HG03439 (cell line): Measurements from ENCODE around the gene CCDC88C.
A peak's percentile ranks its signal among the peaks of the same experiment; 100 is the strongest.
"Not testable (repeated sequence)": the region's sequence is repeated elsewhere in the genome, so short reads cannot be mapped to it uniquely, and the experiment has no call there.

ENCODE experiments used
- ATAC-seq: cut with Tn5 transposase; IDR thresholded peaks from one replicate; pipeline ENCODE4 v1.9.1; 2021; ENCODE audit warnings: mild to moderate bottlenecking, moderate library complexity; ENCODE audit not compliant: unreplicated experiment

Gene CCDC88C

GRCh38 chr14:91416744-91417119 is 888 bp downstream of the CCDC88C start:
- no peak for ATAC-seq

DNA sequence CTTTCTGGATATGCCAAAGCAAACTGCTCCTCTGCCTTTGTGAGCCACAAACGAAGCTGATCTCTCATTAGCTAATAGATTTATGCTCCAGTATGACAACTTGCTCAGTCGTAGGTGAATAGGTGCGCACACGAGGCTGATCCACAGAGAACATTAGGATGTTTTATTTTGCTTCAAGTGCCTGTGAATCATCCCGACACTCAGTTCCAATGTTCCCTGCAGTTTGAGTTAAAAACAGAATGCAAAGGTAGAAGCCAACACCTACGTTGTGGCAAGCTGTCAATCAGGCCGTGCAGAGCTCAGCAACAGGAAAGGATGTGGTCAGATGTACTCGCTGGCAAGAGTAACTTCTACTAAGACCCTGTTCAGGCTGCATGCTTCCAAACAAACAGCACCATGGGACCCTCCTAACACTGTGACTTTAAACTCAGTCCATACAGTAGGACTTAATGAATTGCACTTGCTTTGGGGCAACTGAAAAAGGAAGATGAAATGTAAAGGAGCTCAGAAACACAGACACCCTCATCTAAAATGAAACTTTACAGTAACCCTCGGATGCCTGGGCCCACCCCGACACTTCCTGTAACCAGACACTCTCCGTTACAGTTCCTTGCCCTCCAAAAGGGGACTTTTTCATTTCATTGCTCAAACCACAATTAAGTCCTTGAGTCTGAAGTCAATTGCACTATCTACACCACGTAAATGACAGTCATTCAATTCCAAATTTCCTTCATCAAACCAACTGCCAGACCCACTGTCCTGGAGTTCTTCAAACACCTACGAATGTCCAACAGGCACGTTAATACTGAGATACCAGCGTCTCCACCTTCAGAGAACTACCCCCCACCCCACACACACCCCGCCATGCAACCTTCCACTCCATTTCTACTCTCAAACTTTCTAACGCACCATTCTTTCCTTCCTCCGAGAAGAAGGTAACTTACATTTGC is 1.6 kb downstream of the CCDC88C start:
- ATAC-seq, result peak; percentile 46

GRCh38 chr14:91414475-91414833 is 3.2 kb downstream of the CCDC88C start:
- ATAC-seq, result no peak

DNA sequence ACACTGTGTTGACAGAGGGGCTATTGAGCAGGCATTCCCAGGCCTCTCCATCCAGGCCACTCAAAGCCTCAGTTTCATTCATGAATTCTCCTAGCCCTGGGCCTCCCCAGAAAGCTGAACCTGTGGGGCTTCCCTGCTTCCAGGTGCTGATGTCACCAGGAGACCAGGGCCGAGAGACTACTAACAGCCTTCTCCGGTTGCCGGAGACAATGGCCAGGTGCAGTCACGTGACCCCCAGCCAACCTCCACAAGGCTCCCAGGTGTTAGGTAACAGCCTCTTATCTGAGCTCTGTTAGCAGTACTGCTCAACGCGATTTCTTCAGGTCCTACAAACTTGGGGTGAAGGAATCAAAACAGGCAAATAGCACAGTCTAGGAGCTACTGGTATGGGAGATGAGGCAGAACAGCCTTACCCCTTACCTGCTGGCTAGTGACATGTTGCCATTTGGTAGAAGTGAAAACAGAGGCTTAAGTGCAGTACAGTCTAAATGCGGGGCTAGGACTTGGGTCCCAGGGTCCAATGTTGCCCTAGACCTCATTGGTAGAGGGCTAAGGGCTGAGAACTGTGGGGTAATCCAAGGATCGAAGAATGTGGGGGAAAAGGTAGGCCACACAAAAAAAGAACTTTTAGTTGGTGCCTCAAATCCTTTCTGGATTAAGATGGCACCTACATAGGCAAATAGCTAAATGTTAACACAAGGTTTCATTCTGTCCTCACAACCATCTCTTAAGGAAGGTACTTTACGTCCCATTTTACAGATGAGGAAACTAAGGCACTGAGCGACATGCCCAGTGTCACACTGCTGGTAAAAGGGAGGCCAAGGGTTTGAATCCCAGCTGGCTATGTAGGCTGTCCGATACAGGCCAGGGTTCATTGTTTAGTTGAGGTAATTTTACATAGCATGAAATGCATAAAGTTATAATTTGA is 3.8 kb downstream of the CCDC88C start:
- ATAC-seq, result no peak

DNA sequence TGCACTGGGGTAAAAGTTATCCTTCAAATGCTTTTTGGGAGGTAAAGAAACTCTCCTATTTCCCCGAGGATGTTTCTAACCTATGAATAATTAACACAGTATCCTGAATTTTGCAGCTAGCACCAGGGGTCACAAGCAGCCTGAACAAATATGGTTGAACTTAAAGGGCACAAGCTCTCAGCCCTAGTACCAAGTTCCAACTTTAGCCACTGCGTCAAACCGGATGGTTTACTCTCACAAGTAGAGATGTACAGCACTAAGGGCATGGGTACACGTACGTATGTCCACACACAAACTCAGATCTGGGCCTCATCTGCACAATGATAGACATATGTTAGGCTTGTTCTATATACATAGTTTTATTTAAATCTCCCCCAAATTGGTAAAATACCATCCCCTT is 4.7 kb downstream of the CCDC88C start:
- ATAC-seq, result no peak

- peak; percentile 47 for ATAC-seq
These were observed 6.7 kb downstream of the CCDC88C start for GRCh38 chr14:91410771-91411536.

DNA sequence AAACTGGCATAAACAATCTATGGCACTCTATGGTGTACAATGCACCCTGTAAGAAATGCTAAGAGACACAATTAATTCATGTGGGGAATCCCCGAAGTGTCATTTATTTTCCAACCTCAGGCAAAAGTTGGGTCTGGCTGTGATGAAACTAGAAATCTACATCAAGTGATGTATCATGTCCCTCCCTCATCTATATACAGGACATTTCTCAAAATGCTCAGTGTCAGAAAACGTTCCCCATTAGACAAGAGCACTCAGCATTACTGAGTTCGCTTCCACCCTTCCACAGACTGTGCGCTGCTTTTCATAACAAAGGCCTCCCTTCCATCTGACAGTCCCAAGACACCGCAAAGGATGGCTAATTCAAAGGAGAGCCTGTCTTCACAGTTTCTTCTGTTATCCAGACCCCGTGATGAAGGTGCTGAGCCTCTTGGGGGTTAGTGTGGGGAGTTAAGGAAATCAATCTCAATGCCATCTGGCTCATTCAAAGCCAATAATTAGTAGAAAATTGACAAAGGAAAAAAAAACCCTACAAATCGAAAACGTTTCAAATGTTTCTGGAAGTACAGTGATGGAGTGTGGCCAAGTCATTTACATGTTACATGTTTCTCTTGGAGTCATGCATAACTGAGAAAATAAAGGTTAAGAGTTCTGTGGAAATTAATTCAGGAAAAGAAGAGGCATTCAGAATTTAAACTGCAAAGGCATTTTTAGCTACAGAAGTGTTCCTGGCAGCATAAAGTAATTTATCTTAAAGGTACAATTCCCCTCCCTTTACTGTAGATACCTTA is 7.5 kb downstream of the CCDC88C start:
- no peak for ATAC-seq

DNA sequence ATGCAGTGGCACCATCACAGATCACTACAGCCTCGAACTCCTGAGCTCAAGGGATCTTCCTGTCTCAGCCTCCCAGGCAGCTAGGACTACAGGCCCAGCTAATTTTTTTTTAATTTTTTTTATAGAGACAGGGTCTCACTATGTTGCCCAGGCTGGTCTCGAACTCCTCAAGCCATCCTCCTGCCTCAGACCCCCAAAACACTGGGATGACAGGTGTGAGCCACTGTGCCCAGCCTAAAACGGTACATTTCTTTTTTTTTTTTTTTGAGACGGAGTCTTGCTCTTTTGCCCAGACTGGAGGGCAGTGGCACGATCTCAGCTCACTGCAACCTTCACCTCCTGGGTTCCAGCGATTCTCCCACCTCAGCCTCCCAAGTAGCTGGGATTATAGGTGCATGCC is 8.4 kb downstream of the CCDC88C start:
- ATAC-seq, result not testable (repeated sequence)

DNA sequence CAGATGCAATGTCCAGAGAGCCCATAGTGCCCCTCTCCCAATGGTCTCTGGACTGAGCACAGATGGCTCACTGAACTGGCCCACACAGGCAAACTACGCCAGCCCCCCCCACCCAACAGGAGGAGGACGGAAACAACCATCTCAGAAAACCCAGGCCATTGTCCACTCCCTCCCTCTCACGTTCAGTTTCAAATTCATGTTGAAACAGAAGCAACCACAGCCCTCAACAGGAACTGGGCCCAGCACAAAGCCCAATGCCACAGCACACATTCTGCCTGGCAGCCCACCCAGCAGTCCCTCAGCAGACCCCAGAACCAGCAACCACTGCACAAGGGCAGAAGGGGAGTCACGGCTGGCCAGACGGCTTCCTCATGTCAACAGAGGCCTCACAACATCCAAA is 10.6 kb downstream of the CCDC88C start:
- no peak for ATAC-seq

DNA sequence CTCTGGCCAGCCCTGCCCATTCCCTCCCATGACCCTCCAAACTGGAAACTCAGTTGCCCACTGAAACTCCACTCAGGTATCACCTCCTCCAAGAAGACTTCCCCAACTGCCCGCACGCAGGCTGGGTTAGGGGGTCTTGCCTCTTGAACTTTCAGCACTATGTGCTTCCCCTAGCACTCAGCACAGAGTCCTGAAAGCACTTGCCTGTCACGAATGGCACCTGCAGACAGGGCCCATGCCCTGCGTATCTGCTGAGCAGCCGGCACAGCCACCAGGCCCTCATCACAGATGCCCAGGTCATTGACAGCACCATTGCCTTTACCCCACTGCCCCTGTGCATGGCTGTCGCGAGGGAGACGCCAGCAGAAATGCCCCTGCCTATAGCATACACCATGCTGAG is 11.2 kb downstream of the CCDC88C start:
- no peak for ATAC-seq

DNA sequence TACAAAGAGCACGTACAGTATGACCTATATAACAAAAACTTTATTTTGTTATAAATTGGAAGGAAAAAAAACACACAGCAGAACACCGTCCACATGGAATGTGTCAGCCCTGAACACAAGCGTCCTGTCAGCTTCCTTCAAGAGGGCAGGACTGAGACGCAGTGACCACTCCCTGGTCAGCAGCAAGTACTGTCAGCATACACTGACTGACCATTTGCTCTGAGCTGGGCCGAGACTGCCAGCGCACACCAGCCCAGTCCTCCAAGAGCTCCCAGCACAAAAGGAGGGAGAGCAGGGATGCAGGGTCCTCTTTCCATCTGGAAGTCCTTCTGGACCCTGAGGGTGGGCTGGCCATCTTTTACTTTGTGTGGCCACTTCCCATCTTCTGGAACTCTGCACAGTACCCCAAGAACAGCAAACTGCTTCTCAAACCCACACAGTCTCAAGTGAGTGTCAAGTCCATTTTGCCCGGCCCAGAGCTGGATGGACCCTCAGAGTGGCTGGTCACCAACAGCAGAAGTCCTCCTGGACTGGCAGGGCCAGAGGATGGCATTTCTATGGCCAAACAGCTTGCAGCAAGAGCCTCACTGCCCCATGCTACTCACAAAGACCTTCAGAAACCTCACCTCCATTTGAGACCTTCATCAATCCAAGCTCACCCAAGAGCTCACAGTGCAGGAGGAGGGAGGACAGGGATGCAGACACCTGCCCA is 11.7 kb downstream of the CCDC88C start:
- ATAC-seq, result no peak

- no peak for ATAC-seq
These were observed 12.3 kb downstream of the CCDC88C start for GRCh38 chr14:91405241-91405721.

GRCh38 chr14:91402771-91403600 is 14.6 kb downstream of the CCDC88C start:
- ATAC-seq, result no peak

GRCh38 chr14:91402348-91402747 is 15.3 kb downstream of the CCDC88C start:
- no peak for ATAC-seq

DNA sequence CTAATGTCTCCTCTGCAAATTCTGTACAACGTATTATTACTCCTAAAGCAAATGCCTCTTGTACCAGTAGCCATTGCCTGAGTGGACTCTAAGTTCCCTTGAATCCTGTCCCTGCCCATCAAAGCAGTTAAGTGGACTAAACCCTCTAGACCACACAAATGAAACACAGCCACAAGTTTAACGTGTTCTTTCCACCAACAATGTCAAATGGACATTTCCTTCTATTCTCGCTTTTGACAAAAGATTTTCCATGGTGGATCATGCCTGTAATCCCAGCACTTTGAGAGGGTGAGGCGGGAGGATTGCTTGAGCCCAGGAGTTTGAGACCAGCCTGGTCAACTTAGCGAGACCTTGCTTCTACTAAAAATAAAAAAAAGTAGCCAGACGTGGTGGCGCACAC is 15.9 kb downstream of the CCDC88C start:
- ATAC-seq, result no peak

GRCh38 chr14:91400696-91401095 is 16.9 kb downstream of the CCDC88C start:
- ATAC-seq, result no peak

- no peak for ATAC-seq
These were observed 17.6 kb downstream of the CCDC88C start for GRCh38 chr14:91399868-91400640.

GRCh38 chr14:91398707-91399106 is 18.9 kb downstream of the CCDC88C start:
- ATAC-seq, result no peak
